SK-N-MC (cell line): ENCODE data around the gene MIEN1.

Experiments used
- EZH2 ChIP-seq: fragments of 200-600 bp; sonication (generic); IDR thresholded peaks from one replicate; pipeline ENCODE4 v1.6.1; 2017; ENCODE audit warnings: antibody characterized with exemption
- FOXP2 ChIP-seq: optimal IDR thresholded peaks from 2 replicates; pipeline ENCODE3; 2011; ENCODE audit warnings: mild to moderate bottlenecking, moderate library complexity; ENCODE audit not compliant: insufficient read depth; ENCODE audit errors: extremely low read length, control extremely low read depth
- POLR2AphosphoS5 ChIP-seq: IDR thresholded peaks from 2 replicates; pipeline ENCODE4 v1.6.1; 2012; ENCODE audit warnings: mild to moderate bottlenecking, low read depth, low read length, borderline replicate concordance

DNA sequence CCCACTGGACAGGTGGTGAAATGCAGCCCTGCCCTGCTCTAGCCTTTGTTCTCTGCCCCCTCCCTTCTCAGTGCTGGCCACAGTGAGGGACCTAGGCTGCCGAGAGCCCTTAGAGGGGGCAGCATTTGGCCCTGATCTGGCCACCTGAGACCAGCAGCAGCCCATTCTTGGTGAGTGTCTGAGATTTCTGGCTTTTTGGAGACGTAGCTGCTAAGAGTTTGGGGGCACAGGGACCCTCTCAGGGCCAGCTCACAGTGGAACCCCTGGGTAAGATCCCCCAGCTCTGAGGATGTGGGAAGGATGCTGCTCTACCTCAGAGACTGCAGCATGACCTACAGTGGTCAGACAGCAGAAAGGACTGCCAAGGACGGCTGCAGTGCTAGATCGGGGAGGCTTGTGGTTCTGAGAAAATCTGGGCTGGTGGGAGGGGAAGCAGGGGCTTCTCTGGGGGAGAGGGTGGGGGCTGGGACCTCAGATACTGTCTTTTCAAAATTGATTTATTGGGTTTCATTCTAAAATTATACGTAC, 20.7 kb upstream of the MIEN1 start:
- TF ChIP-seq POLR2AphosphoS5: no peak
- no peak for TF ChIP-seq EZH2
- TF ChIP-seq FOXP2: no peak
